ENCODE results near the gene PRKCH.
"Not testable (repeated sequence)": the region's sequence is repeated elsewhere in the genome, so short reads cannot be mapped to it uniquely, and the experiment has no call there.

PRKCH gene

GRCh38 chr14:61396694-61397093 is 75.3 kb downstream of the PRKCH start:
- no peak for DNase-seq

- no peak for DNase-seq
Observed at GRCh38 chr14:61397615-61398014, 76.2 kb downstream of the PRKCH start.

GRCh38 chr14:61398221-61398620 is 76.8 kb downstream of the PRKCH start:
- no peak for DNase-seq

GRCh38 chr14:61399365-61399764 is 78.0 kb downstream of the PRKCH start:
- no peak for DNase-seq

- DNase-seq = no peak
Observed at GRCh38 chr14:61401461-61401860, 80.1 kb downstream of the PRKCH start.

GRCh38 chr14:61403411-61403810 is 82.0 kb downstream of the PRKCH start:
- DNase-seq = no peak

GRCh38 chr14:61404637-61405036 is 83.3 kb downstream of the PRKCH start:
- DNase-seq = no peak

GRCh38 chr14:61406198-61406597 is 84.8 kb downstream of the PRKCH start:
- DNase-seq = no peak

- no peak for DNase-seq
Observed at GRCh38 chr14:61406675-61407074, 85.3 kb downstream of the PRKCH start.

- no peak for DNase-seq
Observed at GRCh38 chr14:61408498-61408897, 87.1 kb downstream of the PRKCH start.

GRCh38 chr14:61409782-61410181 is 88.4 kb downstream of the PRKCH start:
- no peak for DNase-seq

- not testable (repeated sequence) for DNase-seq
Observed at GRCh38 chr14:61415934-61416333, 94.6 kb downstream of the PRKCH start.

- no peak for DNase-seq
Observed at GRCh38 chr14:61416591-61416990, 95.2 kb downstream of the PRKCH start.

- no peak for DNase-seq
Observed at GRCh38 chr14:61417141-61417540, 95.8 kb downstream of the PRKCH start.

- DNase-seq = no peak
Observed at GRCh38 chr14:61417883-61418455, 96.6 kb downstream of the PRKCH start.

- no peak for DNase-seq
Observed at GRCh38 chr14:61418746-61419145, 97.4 kb downstream of the PRKCH start.

- no peak for DNase-seq
Observed at GRCh38 chr14:61419201-61419600, 97.8 kb downstream of the PRKCH start.

GRCh38 chr14:61420326-61420725 is 98.9 kb downstream of the PRKCH start:
- DNase-seq = no peak

- no peak for DNase-seq
Observed at GRCh38 chr14:61421212-61421923, 100.0 kb downstream of the PRKCH start.

GRCh38 chr14:61426048-61426447 is 104.7 kb downstream of the PRKCH start:
- DNase-seq = no peak

GRCh38 chr14:61428261-61428660 is 106.9 kb downstream of the PRKCH start:
- DNase-seq = no peak

GRCh38 chr14:61429316-61429715 is 107.9 kb downstream of the PRKCH start:
- DNase-seq = no peak

- peak; percentile 67 for DNase-seq
Observed at GRCh38 chr14:61430066-61430757, 108.8 kb downstream of the PRKCH start.

GRCh38 chr14:61433169-61433568 is 111.8 kb downstream of the PRKCH start:
- DNase-seq = no peak
